Endothelial cell of umbilical vein (primary cell): Measurements from ENCODE around the gene RPIA.

ENCODE experiments used
- GATA2 ChIP-seq: IDR thresholded peaks from 2 replicates; pipeline ENCODE4 v1.7.0; 2011; ENCODE audit warnings: low read depth, mild to moderate bottlenecking, moderate library complexity, mixed read lengths, low read length; ENCODE audit not compliant: insufficient read length, insufficient read depth
- POLR2AphosphoS5 ChIP-seq: IDR thresholded peaks from 2 replicates; pipeline ENCODE4 v1.6.1; 2012; ENCODE audit warnings: low read depth, mild to moderate bottlenecking, control low read depth, low read length, moderate library complexity; ENCODE audit not compliant: insufficient read depth
- TF ChIP-seq, protein P1 (sequence below), 2 donors: IDR thresholded peaks; 1 replicate in 1 of 2; 2 replicates in 1 of 2; pipeline ENCODE4 v1.5.1; 2011; ENCODE audit warnings: low read length in 2 of 2, mild to moderate bottlenecking in 2 of 2, moderate library complexity in 2 of 2, control low read depth in 1 of 2, inconsistent platforms in 1 of 2, low read depth in 1 of 2; ENCODE audit not compliant: insufficient read depth in 1 of 2; ENCODE audit errors: extremely low read depth in 1 of 2

DNA sequence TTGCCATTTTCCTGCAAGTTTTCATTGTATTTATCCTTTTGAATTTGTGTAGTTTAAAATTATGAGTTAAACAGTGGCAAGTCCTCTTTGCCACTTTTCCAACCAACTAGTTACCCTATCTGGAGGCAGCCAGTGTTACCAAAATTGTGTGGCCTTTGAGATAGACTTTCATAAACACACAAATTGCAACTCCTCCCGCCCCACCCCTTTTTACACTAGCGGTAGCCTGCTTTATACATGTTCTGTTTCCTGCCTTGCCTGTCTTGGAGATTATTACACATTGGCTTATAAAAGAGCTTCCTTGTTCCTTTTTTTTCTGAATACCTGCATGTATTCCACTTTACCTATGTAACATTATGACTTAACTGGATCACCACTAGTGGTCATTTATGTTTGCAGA is 56.5 kb downstream of the RPIA start:
- TF ChIP-seq, protein P1, sequence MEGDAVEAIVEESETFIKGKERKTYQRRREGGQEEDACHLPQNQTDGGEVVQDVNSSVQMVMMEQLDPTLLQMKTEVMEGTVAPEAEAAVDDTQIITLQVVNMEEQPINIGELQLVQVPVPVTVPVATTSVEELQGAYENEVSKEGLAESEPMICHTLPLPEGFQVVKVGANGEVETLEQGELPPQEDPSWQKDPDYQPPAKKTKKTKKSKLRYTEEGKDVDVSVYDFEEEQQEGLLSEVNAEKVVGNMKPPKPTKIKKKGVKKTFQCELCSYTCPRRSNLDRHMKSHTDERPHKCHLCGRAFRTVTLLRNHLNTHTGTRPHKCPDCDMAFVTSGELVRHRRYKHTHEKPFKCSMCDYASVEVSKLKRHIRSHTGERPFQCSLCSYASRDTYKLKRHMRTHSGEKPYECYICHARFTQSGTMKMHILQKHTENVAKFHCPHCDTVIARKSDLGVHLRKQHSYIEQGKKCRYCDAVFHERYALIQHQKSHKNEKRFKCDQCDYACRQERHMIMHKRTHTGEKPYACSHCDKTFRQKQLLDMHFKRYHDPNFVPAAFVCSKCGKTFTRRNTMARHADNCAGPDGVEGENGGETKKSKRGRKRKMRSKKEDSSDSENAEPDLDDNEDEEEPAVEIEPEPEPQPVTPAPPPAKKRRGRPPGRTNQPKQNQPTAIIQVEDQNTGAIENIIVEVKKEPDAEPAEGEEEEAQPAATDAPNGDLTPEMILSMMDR (IDR thresholded peaks at IDR 0.05; ENCODE audit: extremely low read depth in 1 of 2, insufficient read depth in 1 of 2, low read depth in 1 of 2, low read length in 2 of 2): no peak
- TF ChIP-seq POLR2AphosphoS5 (no peak), GATA2 (no peak)
